Neural cell (in vitro differentiated cells): ENCODE data around the gene PLD3. TPM values are rescaled to one million over a fixed set of nuclear protein-coding genes. Genes with fewer than 3 reads are reported as not detected.

Experiments used
- H2AFZ ChIP-seq: fragments of 200-600, 300-800 bp; sonication (generic), shearing (Covaris generic); 2 replicates; pipeline ENCODE4 v1.6.0; 2014; ENCODE audit warnings: low read depth, mild to moderate bottlenecking, antibody characterized with exemption, low read length, moderate library complexity
- H3F3A ChIP-seq: fragments of 200-600 bp; shearing (Covaris generic); 2 replicates; pipeline ENCODE4 v1.6.1; 2016; ENCODE audit warnings: mild to moderate bottlenecking, moderate library complexity, mixed read lengths, antibody characterized with exemption, low read length; ENCODE audit not compliant: insufficient read depth, poor library complexity, severe bottlenecking
- H3K27ac ChIP-seq: fragments of 200-600, 300-800 bp; sonication (generic), shearing (Covaris generic); 2 replicates; pipeline ENCODE4 v1.5.1; 2014; ENCODE audit warnings: mild to moderate bottlenecking, low read length, moderate library complexity
- H3K27me3 ChIP-seq: fragments of 300-800, 200-600 bp; sonication (generic), shearing (Covaris generic); 2 replicates; pipeline ENCODE4 v1.6.0; 2014; ENCODE audit warnings: mild to moderate bottlenecking, low read depth, low read length, moderate library complexity; ENCODE audit not compliant: insufficient read depth
- H3K36me3 ChIP-seq: fragments of 300-800, 200-600 bp; sonication (generic), shearing (Covaris generic); 2 replicates; pipeline ENCODE4 v1.5.1; 2014; ENCODE audit warnings: mild to moderate bottlenecking, antibody characterized with exemption, low read length, moderate library complexity; ENCODE audit not compliant: insufficient read depth
- H3K4me2 ChIP-seq: fragments of 300-800, 200-600 bp; sonication (generic), shearing (Covaris generic); 2 replicates; pipeline ENCODE4 v1.6.0; 2014; ENCODE audit warnings: mild to moderate bottlenecking, low read length
- H3K4me3 ChIP-seq: fragments of 300-800, 200-600 bp; sonication (generic), shearing (Covaris generic); 2 replicates; pipeline ENCODE4 v1.5.1; 2014; ENCODE audit warnings: mild to moderate bottlenecking, low read length, moderate library complexity
- H3K79me2 ChIP-seq: fragments of 200-600 bp; shearing (Covaris generic); replicated peaks from 2 replicates; pipeline ENCODE4 v1.6.0; 2014; ENCODE audit warnings: mild to moderate bottlenecking, low read length, moderate library complexity; ENCODE audit not compliant: insufficient read depth
- H3K9ac ChIP-seq: fragments of 300-800, 200-600 bp; sonication (generic), shearing (Covaris generic); 2 replicates; pipeline ENCODE4 v1.6.1; 2016; ENCODE audit warnings: mild to moderate bottlenecking, low read length, mixed read lengths
- H3K9me2 ChIP-seq: fragments of 200-600 bp; shearing (Covaris generic); 2 replicates; pipeline ENCODE4 v1.6.1; 2016; ENCODE audit warnings: mild to moderate bottlenecking, low read length, mixed read lengths; ENCODE audit not compliant: insufficient read depth
- H3K9me3 ChIP-seq: fragments of 200-600, 300-800 bp; sonication (generic), shearing (Covaris generic); 2 replicates; pipeline ENCODE4 v1.6.1; 2016; ENCODE audit warnings: mild to moderate bottlenecking, mixed run types, low read length, moderate library complexity, mixed read lengths
- H4K20me1 ChIP-seq: fragments of 200-600 bp; shearing (Covaris generic); 2 replicates; pipeline ENCODE4 v1.6.1; 2016; ENCODE audit warnings: mild to moderate bottlenecking, mixed run types; ENCODE audit not compliant: insufficient read depth
- CTCF ChIP-seq: fragments of 450-650 bp; IDR thresholded peaks from 2 replicates; pipeline ENCODE4 v1.5.1; 2014; ENCODE audit warnings: antibody characterized with exemption, mild to moderate bottlenecking, moderate library complexity; ENCODE audit not compliant: poor library complexity, severe bottlenecking
- EP300 ChIP-seq: fragments of 450-650 bp; conservative IDR thresholded peaks from 2 replicates; pipeline ENCODE4 v1.6.1; 2014; ENCODE audit warnings: antibody characterized with exemption, mild to moderate bottlenecking, moderate library complexity; ENCODE audit not compliant: poor library complexity, severe bottlenecking
- EZH2 ChIP-seq: fragments of 200-600, 300-800 bp; shearing (Covaris generic), sonication (generic); IDR thresholded peaks from 2 replicates; pipeline ENCODE4 v1.6.1; 2014; ENCODE audit warnings: antibody characterized with exemption, low read length, borderline replicate concordance, mild to moderate bottlenecking; ENCODE audit not compliant: insufficient read depth, poor library complexity, severe bottlenecking
- MXI1 ChIP-seq: fragments of 450-650 bp; conservative IDR thresholded peaks from 2 replicates; pipeline ENCODE4 v1.6.1; 2014; ENCODE audit warnings: antibody characterized with exemption, mild to moderate bottlenecking; ENCODE audit not compliant: poor library complexity, severe bottlenecking
- POLR2AphosphoS5 ChIP-seq: IDR thresholded peaks from 2 replicates; pipeline ENCODE4 v1.6.1; 2012
- RAD21 ChIP-seq: fragments of 450-650 bp; conservative IDR thresholded peaks from 2 replicates; pipeline ENCODE4 v1.6.1; 2014; ENCODE audit warnings: antibody characterized with exemption, mild to moderate bottlenecking, moderate library complexity
- REST ChIP-seq: IDR thresholded peaks from 2 replicates; pipeline ENCODE4 v1.6.1; 2012; ENCODE audit warnings: borderline replicate concordance
- SMC3 ChIP-seq: fragments of 450-650 bp; conservative IDR thresholded peaks from 2 replicates; pipeline ENCODE4 v1.6.1; 2014; ENCODE audit warnings: antibody characterized with exemption, mild to moderate bottlenecking, moderate library complexity; ENCODE audit not compliant: poor library complexity
- TAF1 ChIP-seq: IDR thresholded peaks from 2 replicates; pipeline ENCODE4 v1.6.1; 2012; ENCODE audit warnings: low read depth
- polyA plus RNA-seq: library from polyadenylated mRNA; depleted of rRNA; stranded (reverse); fragments of >200 nt; gene quantifications from 2 replicates; pipeline ENCODE4 v1.2.3, GENCODE V29; 2014

The PLD3 gene
- polyA plus RNA-seq, 1 donor from 2014 or later, result 426 TPM

GRCh38 chr19:40313229-40313983, 35.1 kb upstream of the PLD3 start:
- no peaks in the 10 kb centered on the region for H3K27me3 ChIP-seq
- H3K4me2 ChIP-seq, result no peak overlapping the region
- H4K20me1 ChIP-seq, result no peaks in the 10 kb centered on the region

GRCh38 chr19:40314656-40315055, 33.8 kb upstream of the PLD3 start:
- Histone ChIP-seq H3K27ac (no peak overlapping the region), H3K79me2 (no peaks in the 10 kb centered on the region), H3F3A (no peaks in the 10 kb centered on the region), H3K27me3 (no peaks in the 10 kb centered on the region), H4K20me1 (no peaks in the 10 kb centered on the region), H3K4me2 (no peak overlapping the region), H3K36me3 (no peaks in the 10 kb centered on the region), H3K9me2 (no peaks in the 10 kb centered on the region), H3K4me3 (no peak overlapping the region), H2AFZ (no peak overlapping the region), H3K9ac (no peak overlapping the region), H3K9me3 (no peaks in the 10 kb centered on the region)
- TF ChIP-seq EP300 (no peak), RAD21 (no peak), REST (no peak), CTCF (no peak), POLR2AphosphoS5 (no peak)

More at GRCh38 chr19:40313229-40313983, 35.1 kb upstream of the PLD3 start:
- no peaks in the 10 kb centered on the region for H3K9me2 ChIP-seq
- H2AFZ ChIP-seq, result no peak overlapping the region
- no peak for TF ChIP-seq POLR2AphosphoS5
- TF ChIP-seq CTCF, result no peak
- no peak for TF ChIP-seq SMC3
- no peak for TF ChIP-seq TAF1
- TF ChIP-seq RAD21, result no peak
- no peak for TF ChIP-seq EZH2
- no peak for TF ChIP-seq EP300
- TF ChIP-seq REST, result no peak
- TF ChIP-seq MXI1, result no peak
- H3K4me3 ChIP-seq, result no peak overlapping the region
- no peaks in the 10 kb centered on the region for H3K36me3 ChIP-seq
- H3K27ac ChIP-seq, result no peak overlapping the region
- no peaks in the 10 kb centered on the region for H3K79me2 ChIP-seq
- H3K9ac ChIP-seq, result no peak overlapping the region
- H3K9me3 ChIP-seq, result no peaks in the 10 kb centered on the region
- no peaks in the 10 kb centered on the region for H3F3A ChIP-seq
